ENCODE data around the gene MGME1.

MGME1 gene

GRCh38 chr20:17992847-17993513, 24.2 kb downstream of the MGME1 start:
- no peak for DNase-seq (ENCODE audit: low read depth in 2 of 2)

- no peak for DNase-seq (ENCODE audit: low read depth in 2 of 2)
Measured at GRCh38 chr20:17993546-17993945, 24.7 kb downstream of the MGME1 start.

GRCh38 chr20:17995967-17996819, 27.4 kb downstream of the MGME1 start:
- no peak for DNase-seq (ENCODE audit: low read depth in 2 of 2)

GRCh38 chr20:17998446-17998845, 29.6 kb downstream of the MGME1 start:
- DNase-seq (ENCODE audit: low read depth in 2 of 2) = no peak

GRCh38 chr20:17999566-17999965, 30.7 kb downstream of the MGME1 start:
- no peak for DNase-seq (ENCODE audit: low read depth in 2 of 2)

- no peak for DNase-seq (ENCODE audit: low read depth in 2 of 2)
Measured at GRCh38 chr20:18001131-18001921, 32.5 kb downstream of the MGME1 start.

GRCh38 chr20:18003897-18004296, 35.1 kb downstream of the MGME1 start:
- DNase-seq (ENCODE audit: low read depth in 2 of 2) = no peak

GRCh38 chr20:18004384-18005031, 35.7 kb downstream of the MGME1 start:
- DNase-seq (ENCODE audit: low read depth in 2 of 2) = no peak

- DNase-seq (ENCODE audit: low read depth in 2 of 2) = no peak
Measured at GRCh38 chr20:18005170-18005989, 36.6 kb downstream of the MGME1 start.

- no peak for DNase-seq (ENCODE audit: low read depth in 2 of 2)
Measured at GRCh38 chr20:18005990-18006364, 37.2 kb downstream of the MGME1 start.

- no peak for DNase-seq (ENCODE audit: low read depth in 2 of 2)
Measured at GRCh38 chr20:18006684-18007083, 37.9 kb downstream of the MGME1 start.

- DNase-seq (ENCODE audit: low read depth in 2 of 2) = no peak
Measured at GRCh38 chr20:18007534-18008292, 38.9 kb downstream of the MGME1 start.

GRCh38 chr20:18009116-18009515, 40.3 kb downstream of the MGME1 start:
- no peak for DNase-seq (ENCODE audit: low read depth in 2 of 2)

- DNase-seq (ENCODE audit: low read depth in 2 of 2) = no peak
Measured at GRCh38 chr20:18011482-18011881, 42.7 kb downstream of the MGME1 start.

GRCh38 chr20:18011951-18012645, 43.3 kb downstream of the MGME1 start:
- DNase-seq (ENCODE audit: low read depth in 2 of 2) = no peak

- DNase-seq (ENCODE audit: low read depth in 2 of 2) = no peak
Measured at GRCh38 chr20:18012901-18013300, 44.1 kb downstream of the MGME1 start.

- DNase-seq (ENCODE audit: low read depth in 2 of 2) = no peak
Measured at GRCh38 chr20:18014411-18014810, 45.6 kb downstream of the MGME1 start.

GRCh38 chr20:18016772-18017171, 48.0 kb downstream of the MGME1 start:
- DNase-seq (ENCODE audit: low read depth in 2 of 2) = no peak

- DNase-seq (ENCODE audit: low read depth in 2 of 2) = no peak
Measured at GRCh38 chr20:18018100-18018499, 49.3 kb downstream of the MGME1 start.

GRCh38 chr20:18019068-18019467, 50.2 kb downstream of the MGME1 start:
- no peak for DNase-seq (ENCODE audit: low read depth in 2 of 2)

Data from stimulated activated CD8-positive, alpha-beta memory T cell treated with anti-CD3 and anti-CD28 coated beads, Interleukin-15, amount 100 ng/mL, for 4 hours (primary cell).